8988T (cell line): ENCODE results near the gene EPN3.
A peak's percentile ranks its signal among the peaks of the same experiment; 100 is the strongest.

Experiments used
- DNase-seq: peaks from one replicate; pipeline ENCODE4 v3.0.0; 2011

EPN3 gene

DNA sequence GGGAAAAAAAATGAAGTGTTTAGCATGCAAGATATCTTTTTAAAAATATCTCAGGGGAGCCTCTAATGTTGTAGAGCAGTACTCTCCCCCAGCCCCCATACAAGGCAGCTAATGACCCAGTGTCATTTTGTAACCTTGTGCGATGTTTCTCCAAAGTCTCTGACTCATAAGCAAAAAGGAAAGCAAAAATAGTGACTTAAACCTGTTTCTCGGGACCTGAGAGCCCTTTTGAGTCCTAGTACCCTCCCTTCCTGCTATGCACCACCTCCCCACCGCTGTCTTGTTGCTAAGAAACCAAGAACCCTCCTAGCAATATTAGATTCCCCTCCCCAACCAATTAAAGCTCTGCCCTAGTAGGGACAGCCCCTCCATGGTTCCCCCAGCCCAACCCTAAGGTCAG, 21.5 kb upstream of the EPN3 start:
- no peak for DNase-seq

DNA sequence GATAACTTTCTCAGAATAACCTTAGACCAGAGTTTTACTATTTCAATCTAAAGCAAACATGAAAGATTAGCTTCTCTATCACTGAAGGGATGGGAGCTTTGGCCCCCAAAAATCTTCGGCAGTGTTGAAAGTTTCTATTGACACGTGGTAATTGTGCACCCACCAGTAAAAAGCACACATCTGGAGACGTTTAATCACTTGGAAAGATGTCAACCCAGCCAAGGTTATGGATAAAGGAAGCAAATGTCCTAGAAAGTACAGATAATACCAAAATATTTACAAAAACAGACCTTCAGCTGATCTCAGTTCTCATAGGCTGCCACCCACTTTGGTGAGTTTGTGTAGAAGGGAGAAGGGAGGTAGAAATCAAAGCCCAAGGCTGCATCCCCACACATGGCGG, 19.0 kb upstream of the EPN3 start:
- no peak for DNase-seq

DNA sequence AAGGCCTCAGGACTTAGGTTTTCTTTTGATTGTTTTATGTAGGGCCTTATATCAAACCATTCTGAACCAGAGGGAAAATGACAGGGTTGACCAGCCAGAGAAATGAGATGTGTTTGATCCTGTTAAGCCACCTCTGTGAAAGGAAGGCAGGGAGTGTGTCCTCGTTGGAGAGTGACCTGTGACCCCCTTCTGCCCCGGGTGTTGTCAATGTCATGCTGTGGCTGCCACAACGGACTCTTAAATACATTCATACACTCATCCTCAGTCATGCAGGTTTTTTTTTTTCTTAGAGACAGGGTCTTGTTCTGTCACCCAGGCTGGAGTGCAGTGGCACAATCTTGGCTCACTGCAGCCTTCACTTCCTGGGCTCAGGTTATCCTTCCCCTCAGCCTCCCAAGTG, 18.1 kb upstream of the EPN3 start:
- DNase-seq, result no peak

DNA sequence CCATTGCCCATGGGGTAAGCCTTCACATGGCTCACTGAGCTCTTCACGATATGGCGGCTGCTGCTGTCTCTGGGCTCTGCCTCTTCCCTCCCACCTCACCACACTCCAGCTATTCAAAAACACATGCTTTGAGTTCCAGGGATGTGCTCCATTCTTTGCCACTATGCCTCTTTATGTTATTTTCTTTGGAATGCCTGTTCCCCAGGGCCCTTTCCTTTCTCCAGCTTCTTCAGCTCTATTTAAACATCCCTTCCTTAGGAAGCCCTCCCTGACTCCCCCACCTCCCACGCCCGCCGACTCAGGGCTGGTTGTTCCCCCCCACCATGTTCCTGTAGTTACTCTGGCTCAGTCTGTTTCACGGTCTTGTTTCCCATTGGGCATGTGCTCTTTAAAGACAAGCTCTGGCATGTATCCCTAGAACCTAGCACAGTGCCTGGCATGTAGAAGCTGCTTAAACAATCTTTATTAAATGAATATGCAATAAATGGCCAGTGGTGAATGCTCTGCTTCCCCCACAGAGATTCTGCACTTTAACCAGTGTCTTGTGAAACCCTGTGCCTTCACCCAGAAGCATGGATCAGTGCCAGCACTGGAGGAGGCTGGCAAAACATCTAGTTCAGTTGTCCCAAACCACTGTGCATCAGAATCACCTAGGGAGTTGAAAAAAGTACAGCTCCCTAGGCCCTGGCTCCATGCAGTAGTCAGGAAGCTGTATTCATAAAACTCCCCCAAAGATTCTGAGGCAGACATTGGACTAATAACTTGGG, 17.4 kb upstream of the EPN3 start:
- no peak for DNase-seq

DNA sequence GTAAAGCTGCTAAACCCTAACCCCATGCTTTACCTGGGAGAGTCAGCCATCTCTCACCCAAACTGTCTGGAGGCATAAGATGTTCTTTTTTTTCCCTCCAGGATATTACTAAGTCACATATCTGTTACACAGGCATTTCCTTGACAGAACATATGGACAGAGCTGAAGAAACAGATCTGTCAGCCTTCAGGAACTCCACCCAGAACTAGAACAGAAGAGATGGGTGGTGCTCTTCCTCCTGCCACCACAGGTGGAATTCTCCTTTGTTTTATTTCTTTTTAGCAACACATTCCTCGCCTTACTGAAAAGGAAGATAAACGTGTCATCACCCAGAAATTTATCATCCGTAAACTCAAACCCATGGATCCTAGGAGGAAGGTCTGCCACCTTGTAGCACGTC, 15.5 kb upstream of the EPN3 start:
- no peak for DNase-seq

DNA sequence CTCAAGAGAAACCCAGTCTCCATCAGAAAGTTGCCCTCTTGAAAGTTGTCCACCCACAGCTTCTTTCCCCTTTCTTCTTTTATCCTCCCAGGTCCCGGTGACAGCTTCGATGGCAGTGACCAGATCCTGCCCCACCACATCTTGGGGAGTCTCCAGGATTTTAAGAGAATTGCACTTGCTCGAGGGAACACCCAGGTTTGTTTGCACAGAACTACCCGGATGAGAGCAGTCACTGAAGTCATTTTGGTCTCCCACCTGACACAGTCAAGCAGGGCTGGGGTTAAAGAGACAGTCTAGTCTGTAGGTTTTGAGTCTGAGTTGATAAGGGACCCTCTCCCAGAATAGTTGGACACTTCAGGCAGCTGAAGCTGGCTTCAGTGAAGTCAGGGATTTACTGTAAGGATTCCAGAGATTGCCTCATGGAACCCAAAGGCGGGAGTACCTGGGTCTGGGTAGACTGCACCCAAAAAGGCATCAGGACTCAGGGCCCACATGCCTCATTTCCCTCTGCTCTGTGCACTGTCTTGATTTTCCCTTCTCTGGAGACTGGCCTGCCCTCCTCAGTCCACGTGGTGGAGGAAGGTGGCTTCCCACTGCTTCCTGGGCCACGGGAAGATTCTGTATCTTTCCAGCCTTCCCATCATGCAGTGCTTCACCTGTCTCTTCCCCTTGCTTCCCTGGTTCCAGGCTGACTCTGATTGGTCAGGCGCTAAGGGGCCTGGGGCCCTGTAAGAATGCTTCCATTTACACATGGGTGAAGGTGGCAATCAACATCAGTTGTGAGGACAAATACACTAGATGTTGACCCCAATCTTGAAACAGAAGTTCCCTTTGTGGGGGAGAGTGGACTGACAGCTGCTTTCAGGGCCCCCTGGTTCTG, 14.8 kb upstream of the EPN3 start:
- DNase-seq, result no peak

DNA sequence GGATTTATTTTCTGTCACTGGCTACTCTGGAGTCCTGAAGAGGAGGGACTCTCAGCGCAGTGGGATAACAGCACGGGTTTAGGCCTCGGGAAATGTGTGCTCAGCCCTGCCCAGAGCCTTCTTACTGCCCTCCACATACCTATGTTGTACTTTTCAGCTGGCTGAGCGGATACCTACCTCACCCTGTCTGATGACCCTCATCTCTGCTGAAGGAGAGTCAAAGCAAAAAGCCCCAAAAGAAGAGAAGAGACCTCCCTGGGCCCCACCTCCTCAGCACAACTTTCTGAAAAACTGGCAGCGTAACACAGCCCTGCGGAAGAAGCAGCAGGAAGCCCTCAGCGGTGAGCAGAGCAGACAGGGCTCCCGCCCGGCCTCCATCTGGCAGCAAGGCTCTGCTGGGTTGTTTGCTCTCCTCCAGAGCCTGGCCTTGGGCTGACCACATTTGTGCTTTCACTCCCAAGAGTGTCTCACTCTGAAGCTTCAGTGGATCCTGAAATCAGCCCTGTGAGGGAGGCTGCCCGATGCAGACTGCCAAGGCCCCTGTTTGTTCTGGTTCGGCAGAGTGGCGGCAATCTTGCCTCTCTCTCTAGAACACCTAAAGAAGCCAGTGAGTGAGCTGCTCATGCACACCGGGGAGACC, 14.0 kb upstream of the EPN3 start:
- no peak for DNase-seq

DNA sequence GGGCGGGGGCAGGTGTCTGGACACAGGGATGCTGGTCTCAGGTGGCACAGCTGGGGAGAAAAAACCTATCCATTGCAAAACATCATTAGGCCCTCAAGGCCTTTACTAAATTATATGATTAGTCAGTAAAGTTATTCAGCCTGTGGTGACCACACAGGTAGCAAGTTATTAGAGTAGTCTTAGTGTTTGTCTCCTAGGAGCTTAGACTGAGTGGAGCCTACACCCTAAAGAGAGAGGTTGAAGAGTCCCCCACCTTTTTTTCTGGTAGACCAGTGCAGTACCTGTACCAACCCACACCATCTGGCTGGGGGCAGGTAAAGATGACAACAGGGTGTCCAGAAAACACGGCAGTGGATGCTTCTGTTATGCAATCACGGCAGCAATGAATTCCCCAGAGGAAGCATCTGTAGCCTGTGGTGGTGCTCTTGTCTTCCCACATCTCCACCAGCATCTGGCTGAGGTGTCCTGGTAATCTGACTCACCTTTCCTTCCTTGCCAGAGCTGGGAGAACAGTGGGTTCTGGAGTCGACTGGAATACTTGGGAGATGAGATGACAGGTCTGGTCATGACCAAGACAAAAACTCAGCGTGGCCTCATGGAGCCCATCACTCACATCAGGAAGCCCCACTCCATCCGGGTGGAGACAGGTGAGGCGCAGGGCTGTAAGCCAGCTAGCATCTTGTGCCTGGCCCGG, 13.2 kb upstream of the EPN3 start:
- no peak for DNase-seq

DNA sequence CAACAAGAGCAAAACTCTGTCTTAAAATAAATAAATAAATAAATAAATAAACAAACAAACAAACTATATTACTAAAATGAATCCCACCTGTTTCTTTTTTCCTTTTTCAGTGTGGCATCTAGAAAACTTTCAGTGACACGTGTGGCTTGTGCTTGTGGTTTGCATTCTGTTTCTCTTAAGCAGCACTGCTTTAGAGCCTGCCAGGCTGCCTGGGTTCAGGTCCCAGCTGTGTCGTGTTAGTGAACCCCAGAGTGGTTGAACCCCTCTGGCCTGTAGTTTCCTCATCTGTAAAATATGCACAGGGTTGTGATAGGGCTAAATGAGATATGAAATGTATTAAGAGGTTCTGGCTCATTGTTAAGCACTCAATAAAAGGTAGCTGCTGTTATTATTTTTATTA, 12.1 kb upstream of the EPN3 start:
- DNase-seq, result no peak

DNA sequence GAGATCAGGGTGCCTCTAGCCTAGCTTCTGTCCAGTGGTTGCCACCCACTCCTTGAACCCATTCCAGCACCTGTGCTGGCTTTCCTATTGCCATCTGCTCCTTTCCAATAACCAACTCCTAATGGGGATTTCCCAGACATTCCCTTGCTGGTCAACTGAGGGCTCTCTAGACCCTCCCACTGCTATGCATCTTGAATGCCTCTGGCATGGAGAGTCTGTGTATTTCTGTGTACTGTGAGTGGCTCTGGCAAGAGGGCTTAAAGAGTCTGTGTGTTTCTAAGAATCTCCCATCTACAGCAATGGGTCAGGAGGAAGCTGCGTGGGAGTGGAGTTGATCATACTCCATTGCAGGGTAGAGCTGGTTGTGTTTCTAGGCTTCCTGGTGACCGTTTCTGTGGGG, 11.0 kb upstream of the EPN3 start:
- no peak for DNase-seq

DNA sequence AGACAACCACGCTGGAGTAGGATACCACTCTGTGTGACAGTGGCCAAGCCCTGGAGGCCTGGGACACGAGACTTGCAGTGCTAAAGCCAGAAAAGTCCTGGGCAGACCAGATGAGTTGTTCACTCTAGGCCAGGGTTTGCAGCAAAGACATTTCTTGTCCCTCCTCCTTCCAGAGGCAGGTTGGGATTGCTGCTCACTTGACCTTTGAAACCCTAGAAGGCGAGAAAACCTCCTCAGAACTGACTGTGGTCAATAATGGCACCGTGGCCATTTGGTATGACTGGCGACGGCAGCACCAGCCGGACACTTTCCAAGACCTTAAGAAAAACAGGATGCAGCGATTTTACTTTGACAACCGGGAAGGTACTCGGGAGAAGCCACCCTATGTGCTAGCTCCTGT, 9.8 kb upstream of the EPN3 start:
- DNase-seq, result no peak

DNA sequence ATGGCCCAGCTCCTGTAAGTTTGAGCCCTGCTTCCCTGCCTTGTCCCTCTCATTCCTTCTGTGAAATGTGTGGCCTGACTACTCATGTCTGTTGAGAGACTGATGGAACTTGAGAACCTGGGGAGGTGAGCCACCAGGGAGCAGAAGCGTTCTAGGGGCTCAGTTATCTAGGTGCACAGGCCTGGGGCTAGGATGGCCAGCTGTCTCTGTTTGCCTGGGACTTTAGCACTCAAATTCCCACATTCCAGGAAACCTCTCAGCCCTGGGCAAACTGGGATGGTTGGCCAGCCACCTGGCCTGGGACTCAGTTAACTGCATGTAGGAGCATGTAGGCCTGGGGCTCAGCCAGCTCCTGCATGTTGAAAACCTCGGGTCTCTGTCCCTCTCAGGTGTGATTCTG, 9.3 kb upstream of the EPN3 start:
- DNase-seq, result no peak

DNA sequence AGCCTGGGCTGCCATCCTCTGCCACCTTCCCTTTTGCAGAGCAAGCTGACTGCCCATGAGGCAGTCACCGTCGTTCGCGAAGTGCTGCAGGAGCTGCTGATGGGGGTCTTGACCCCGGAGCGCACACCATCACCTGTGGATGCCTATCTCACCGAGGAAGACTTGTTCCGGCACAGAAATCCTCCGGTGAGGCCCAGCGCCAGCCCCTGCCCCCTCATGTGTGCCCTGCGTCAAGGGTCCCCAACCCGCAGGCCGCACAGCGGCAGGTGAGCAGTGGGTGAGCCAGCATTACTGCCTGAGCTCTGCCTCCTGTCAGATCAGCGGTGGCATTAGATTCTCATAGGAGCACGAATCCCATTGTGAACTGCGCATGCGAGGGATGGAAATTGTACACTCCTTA, 7.7 kb upstream of the EPN3 start:
- no peak for DNase-seq

DNA sequence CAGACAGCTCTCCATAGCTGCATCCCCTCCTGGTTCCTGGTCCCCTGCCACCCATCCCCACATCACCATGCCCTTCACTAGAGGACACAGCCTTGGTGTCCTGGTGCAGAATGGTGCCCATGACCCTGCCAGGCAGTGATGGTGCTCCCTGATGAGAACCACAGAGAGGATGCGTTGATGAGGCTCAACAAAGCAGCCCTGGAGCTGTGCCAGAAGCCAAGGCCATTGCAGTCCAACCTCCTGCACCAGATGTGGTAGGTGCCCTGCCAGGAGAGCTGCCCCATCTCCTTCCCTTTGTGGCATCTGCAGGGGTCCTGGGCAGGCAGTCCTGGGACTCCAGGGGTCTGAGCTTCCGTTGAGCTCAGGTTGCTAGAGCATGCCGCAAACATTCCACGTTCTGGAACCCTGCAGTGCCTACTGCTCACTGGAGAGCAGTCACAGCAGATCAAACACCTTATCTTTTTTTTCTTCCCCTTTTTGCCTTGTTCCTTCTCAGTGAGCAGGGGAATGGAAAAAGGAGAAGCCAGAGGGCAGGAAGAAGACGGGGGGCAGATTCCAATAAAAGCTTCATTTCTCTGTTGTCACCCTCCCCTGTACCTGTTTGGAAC, 5.3 kb upstream of the EPN3 start:
- DNase-seq, result no peak

DNA sequence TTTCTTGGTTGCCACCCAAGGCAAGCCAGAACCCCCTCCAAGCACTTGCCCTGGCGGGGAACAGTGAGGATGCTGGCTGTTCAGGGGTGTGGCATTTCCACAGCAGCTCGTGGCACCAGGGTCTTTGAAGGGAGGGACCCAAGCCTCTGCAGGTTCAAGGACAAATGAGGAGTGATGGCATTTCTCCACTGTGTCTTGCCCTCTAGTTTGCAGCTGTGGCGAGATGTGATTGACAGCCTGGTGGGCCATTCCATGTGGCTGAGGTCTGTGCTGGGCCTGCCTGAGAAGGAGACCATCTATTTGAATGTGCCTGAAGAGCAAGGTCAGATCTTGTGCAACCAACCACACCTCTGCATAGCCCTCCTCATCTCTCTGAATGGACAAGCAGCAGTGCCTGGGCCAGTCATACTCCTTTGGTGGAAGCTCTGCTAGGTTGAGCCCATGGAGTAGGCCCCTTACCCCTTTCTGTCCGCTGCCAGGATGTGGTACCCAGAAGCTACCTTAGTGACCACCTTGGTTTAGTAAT, 4.5 kb upstream of the EPN3 start:
- DNase-seq, result no peak

DNA sequence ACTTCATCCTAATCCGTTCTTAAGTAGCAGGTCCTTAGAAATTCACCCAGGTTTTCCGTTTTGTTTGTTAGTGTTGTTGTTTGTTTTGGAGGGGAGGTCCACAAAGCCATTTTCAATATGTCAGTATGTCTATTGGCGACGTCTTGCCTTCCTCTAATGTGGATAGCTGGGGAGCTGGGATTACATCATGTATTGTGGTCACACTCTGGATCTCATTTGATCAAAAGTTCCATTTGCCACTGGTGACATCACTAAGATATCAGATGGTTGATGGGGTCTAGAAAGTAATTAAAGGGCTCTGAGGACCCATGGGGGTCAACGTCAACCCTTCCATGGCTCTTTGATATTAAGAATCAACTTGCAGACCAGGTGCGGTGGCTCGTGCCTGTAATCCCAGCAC, 2.7 kb upstream of the EPN3 start:
- DNase-seq, result no peak

DNA sequence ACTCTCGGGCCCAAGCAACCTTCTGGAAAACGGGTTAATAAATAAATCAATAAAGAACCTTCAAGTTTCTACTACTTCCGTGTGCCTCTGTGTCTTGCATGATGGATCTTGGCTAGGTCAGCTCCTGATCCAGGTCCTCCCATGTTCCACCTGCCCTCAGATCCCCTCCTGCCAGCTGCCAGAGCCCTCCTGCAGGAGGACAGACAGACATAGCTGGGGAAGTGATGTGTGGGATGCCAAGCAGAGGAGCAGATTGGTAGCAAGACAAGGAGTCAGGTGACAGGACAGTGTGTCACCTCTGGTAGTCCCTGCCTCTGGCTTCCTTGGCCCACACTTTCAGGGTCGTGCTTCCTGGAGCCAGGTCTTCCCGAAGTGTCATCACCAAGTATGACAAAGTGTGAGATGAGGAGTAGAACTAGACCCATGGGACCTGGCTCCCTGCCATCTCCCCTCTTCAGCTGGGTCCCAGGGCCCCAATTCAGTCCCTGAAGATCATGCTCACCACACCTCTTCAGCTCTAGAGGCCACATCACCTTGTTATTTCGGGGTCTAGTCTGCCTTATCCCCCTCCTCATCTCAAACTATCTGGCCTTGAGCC, 1.0 kb upstream of the EPN3 start:
- no peak for DNase-seq

DNA sequence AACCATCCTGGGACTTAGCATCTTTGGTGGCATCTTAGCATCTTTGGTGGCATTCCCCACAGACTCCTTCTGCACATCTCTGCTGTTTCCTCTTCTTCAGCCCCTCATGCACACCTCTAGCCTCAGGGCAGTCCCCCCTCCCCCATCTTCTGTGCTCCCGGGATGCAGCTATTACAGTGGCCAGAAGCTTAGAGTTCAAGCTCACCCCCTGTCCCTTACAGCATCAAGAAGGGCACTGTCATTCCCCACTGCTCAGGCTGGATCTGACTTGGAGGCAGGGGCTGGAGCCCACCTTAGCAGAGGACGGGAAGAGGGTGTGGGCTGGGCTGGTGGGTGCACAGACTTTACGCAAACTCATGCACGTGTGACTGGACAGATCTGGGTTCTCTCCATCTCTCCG, 650 bp downstream of the EPN3 start:
- no peak for DNase-seq

DNA sequence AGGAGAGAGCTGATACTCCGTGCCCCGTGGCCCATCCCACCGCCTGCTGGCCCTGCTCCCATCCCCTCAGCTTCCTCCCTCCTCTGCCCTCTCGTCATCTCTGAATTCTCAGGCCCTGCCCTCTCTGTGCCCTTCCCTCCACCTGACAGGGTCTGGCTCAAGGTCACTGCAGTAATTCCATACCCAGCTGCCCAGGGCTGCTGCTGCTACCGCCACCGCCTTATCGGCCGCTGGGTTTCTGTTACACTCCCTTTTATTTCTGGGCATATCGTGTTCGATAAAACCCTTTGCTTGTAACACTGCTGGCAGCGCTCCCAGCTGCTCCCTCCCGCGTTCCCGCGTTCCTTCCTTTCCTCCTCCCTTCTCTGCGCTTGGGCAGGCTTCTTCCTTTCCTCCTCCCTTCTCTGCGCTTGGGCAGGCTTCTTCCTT, 1.2 kb downstream of the EPN3 start:
- no peak for DNase-seq

DNA sequence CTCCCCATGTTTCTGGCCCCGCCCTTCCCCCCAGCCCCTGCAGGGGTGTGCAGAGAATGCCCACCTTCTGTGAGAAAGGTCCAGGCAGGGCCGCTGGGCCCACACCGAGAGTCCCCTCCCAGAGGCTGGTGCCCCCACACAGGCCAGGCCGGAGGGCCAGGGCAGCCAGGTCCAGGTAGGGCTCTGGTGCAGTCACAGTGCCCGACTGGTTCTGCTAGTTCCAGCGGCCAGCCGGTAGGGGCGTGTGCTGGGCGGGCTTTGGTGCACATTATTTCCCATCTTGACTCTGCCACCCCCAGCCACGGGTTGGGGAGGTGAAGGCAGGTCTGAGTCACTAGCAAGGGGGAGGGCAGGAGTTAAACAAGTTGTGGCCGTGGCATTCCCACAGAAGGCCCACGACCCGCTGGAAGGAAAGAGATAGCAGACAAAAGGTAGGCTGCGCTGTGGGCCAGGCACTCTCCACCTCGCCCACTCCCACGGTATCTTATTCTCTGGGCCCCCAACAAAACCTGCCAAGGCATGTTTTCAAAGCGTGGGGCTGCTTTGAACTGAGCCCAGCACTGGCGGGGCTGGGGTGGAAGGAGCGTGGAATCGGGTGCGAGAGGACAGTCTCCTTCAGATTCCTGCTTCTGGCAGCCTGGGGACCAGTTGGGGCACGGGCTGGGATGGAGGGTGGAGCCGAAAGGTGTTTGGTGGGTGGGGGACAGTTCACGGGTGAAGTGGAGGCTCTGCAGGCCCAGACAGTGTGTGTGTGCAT, 1.9 kb downstream of the EPN3 start:
- DNase-seq, result peak; percentile 87

DNA sequence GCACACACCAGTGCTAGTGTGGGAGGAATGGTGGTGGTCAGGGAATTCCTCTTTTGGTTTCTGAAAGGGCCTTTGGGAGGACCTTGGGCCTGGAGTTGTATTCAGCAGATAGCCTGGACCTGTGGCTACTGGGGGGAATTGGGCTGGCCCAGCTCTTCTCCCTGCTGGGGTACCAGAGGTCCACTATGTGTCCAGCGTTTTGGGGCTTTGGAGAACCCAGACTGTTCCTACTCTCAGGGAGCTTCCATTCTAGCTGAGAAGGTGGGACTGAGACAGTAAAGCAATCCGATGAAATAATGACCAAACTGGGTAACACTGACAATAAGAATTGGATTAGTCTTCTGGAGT, 2.4 kb downstream of the EPN3 start:
- DNase-seq, result no peak

DNA sequence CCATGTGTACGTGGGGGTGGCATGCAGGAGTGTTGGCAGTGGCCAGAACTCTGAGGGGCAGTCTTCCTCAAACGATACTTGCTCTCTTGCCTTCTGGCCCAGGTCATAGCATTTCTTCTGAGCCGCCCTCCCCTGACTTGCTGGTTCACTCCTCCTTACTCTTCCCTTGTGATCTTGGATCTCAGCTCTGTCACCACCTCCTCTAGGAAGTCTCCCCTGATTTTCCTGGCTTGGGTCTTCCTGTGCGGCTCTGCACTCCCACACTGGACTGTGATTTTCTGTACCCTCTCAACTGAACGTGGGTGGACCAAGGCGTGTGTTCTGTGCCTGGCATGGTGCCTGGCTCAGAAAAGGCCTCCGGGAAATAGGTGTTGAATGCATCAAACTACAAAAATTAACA, 2.9 kb downstream of the EPN3 start:
- DNase-seq, result no peak
